ENCODE data around the gene LAMC2.

Gene LAMC2

DNA sequence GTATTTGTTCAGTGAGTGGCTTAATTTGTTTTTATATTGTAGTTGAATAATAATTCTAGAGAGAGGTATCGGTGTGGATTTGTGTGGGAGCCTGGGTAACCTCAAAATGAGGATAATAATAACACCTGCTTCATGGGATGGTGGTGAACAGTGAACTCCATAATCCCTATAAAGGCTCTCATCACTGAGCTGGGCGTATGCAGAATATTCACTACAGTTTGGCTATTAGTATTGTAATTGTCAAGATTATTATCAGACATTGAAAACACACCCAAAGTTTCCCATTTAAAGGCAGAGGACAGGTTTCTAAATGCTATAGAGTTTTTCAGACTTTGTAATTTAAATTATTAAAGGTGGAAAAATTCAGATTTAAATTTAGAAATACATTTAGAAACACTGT is 7.0 kb upstream of the LAMC2 start:
- in situ Hi-C loops (cut with MboI; ENCODE audit: low pct_unique_long_range_greater_than_20kb, low sequenced_read_pairs, unreplicated experiment), result no loop called here
- TF ChIP-seq, protein P1, sequence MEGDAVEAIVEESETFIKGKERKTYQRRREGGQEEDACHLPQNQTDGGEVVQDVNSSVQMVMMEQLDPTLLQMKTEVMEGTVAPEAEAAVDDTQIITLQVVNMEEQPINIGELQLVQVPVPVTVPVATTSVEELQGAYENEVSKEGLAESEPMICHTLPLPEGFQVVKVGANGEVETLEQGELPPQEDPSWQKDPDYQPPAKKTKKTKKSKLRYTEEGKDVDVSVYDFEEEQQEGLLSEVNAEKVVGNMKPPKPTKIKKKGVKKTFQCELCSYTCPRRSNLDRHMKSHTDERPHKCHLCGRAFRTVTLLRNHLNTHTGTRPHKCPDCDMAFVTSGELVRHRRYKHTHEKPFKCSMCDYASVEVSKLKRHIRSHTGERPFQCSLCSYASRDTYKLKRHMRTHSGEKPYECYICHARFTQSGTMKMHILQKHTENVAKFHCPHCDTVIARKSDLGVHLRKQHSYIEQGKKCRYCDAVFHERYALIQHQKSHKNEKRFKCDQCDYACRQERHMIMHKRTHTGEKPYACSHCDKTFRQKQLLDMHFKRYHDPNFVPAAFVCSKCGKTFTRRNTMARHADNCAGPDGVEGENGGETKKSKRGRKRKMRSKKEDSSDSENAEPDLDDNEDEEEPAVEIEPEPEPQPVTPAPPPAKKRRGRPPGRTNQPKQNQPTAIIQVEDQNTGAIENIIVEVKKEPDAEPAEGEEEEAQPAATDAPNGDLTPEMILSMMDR (IDR thresholded peaks at IDR 0.05; ENCODE audit: extremely low read depth, insufficient read depth, missing control alignments), result no peak
- no peak for DNase-seq (ENCODE audit: low spot score)

DNA sequence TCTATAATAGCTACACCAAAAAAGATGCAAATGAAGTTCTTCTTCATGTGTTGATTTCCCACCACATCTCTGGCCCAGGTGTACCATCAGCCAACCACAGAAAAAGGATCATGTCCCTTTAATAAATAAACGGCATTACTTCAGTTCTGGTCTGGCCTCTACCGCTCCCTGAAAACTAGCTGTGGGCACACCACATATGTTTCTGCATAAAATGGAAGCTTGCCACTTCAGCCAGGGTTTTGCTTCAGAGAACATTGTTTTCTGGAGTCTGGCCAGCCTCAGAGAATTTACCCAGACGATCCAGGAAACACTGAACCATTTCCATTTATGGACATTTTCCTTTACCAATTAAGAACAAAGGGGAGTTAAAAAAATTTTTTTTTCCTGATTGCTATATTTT is 5.8 kb upstream of the LAMC2 start:
- TF ChIP-seq, protein P1 (IDR thresholded peaks at IDR 0.05; ENCODE audit: extremely low read depth, insufficient read depth, missing control alignments), result no peak
- in situ Hi-C loops (cut with MboI; ENCODE audit: low pct_unique_long_range_greater_than_20kb, low sequenced_read_pairs, unreplicated experiment), result no loop called here
- DNase-seq (ENCODE audit: low spot score), result peak; percentile 28

DNA sequence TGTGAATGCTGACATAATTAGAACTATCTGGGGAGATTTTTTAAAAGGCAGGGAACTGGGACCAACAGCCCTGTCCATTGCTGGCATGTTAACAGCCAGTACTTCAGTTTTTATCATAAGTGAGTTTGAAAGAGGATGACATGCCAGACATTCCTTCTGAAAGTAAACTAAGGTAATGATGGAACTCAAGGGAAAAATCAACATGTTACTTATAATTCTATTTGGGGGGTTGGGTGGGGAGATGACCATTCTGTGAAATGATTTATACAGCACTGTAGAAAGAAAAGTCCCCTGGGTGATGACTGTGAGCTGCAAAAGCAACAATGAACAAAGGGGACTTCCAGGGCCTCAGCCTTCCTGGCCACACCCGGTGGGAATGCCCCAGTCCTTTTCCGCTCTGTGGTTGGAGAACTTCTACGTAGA is 5.4 kb upstream of the LAMC2 start:
- in situ Hi-C loops (cut with MboI; ENCODE audit: low pct_unique_long_range_greater_than_20kb, low sequenced_read_pairs, unreplicated experiment), result no loop called here
- TF ChIP-seq, protein P1 (IDR thresholded peaks at IDR 0.05; ENCODE audit: extremely low read depth, insufficient read depth, missing control alignments), result no peak
- peak; percentile 54 for DNase-seq (ENCODE audit: low spot score)

DNA sequence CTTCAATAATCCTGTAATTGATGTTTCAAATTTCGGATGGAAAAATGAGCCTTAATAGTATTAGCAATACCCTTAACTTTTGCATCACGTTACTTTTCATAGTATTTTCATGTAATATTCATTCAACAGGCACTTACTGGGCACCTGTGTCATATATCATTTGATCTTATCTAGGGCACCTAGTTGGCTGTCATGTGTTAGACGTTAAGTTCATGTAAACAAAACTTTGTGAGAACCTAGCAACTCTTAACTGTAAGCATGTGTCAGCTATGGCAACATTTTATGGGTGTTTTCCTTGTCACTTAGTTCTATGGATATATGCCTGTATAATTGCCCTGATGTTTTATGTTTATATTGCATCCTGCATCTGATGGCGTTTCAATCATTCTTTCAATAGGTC is 777 bp downstream of the LAMC2 start:
- DNase-seq (ENCODE audit: low spot score), result no peak
- in situ Hi-C loops (cut with MboI; ENCODE audit: low pct_unique_long_range_greater_than_20kb, low sequenced_read_pairs, unreplicated experiment), result no loop called here
- TF ChIP-seq, protein P1 (IDR thresholded peaks at IDR 0.05; ENCODE audit: extremely low read depth, insufficient read depth, missing control alignments), result no peak

DNA sequence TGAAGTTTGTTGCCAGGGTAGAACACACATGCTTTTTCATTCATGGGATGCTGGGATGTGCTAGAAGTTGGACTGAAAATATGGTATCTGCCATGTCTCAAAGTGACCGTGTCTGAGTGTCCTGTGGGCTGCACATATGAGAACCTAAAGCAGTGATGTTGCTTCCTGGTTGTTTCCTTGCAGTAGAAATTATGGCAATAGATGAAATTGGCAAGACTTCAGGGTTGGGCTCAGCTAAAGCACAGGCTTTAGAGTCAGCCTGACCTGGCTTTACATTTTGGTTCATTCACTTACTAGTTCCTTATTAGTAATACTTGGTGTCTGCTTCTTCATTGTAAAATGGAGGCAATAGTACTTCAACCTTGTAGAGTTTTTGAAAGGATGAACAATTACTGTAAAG is 2.2 kb downstream of the LAMC2 start:
- in situ Hi-C loops (cut with MboI; ENCODE audit: low pct_unique_long_range_greater_than_20kb, low sequenced_read_pairs, unreplicated experiment), result no loop called here
- TF ChIP-seq, protein P1 (IDR thresholded peaks at IDR 0.05; ENCODE audit: extremely low read depth, insufficient read depth, missing control alignments), result no peak
- no peak for DNase-seq (ENCODE audit: low spot score)

DNA sequence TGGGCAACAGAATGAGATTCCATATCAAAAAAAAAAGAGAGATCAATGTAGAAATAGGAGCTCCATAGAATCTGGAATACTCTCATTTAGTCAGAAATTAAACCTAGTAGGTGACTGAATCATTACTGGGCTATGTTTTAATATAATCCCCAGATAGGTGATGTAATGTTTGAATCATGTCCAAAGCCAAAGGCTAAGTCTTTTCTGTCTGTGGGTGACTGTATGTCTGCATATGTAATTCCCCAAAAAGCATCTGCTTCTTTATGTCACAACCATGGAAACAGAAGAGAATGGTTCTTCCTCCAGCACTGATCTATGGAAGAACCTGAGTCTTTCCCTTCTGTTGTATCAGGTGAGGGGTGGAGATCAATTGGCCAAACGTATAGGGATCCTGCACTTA is 5.8 kb downstream of the LAMC2 start:
- DNase-seq (ENCODE audit: low spot score), result no peak
- in situ Hi-C loops (cut with MboI; ENCODE audit: low pct_unique_long_range_greater_than_20kb, low sequenced_read_pairs, unreplicated experiment), result no loop called here
- TF ChIP-seq, protein P1 (IDR thresholded peaks at IDR 0.05; ENCODE audit: extremely low read depth, insufficient read depth, missing control alignments), result no peak

DNA sequence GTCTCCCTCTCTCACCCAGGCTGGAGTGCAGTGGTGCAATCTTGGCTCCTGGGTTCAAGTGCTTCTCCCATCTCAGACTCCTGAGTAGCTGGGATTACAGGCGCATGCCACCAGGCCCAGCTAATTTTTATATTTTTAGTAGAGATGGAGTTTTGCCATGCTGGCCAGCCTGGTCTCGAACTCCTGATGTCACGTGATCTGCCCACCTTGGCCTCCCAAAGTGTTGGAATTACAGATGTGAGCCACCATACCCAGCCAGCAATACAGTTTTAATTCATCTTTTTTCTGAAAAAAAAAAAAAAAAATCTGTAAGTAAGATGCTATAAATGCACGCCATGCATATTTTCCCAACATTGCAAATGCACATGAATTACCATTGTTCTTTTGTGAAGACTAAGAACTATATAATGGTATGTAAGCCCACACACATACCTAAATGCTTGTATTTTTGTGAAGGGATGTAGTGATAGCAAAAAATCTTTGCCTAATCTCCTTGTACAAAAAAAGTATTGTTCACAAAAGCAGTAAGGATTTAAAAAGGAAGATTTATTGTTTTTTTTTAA is 8.0 kb downstream of the LAMC2 start:
- no peak for DNase-seq (ENCODE audit: low spot score)
- in situ Hi-C loops (cut with MboI; ENCODE audit: low pct_unique_long_range_greater_than_20kb, low sequenced_read_pairs, unreplicated experiment), result no loop called here
- TF ChIP-seq, protein P1 (IDR thresholded peaks at IDR 0.05; ENCODE audit: extremely low read depth, insufficient read depth, missing control alignments), result no peak
